ENCODE results near the gene ZNF446.

DNA sequence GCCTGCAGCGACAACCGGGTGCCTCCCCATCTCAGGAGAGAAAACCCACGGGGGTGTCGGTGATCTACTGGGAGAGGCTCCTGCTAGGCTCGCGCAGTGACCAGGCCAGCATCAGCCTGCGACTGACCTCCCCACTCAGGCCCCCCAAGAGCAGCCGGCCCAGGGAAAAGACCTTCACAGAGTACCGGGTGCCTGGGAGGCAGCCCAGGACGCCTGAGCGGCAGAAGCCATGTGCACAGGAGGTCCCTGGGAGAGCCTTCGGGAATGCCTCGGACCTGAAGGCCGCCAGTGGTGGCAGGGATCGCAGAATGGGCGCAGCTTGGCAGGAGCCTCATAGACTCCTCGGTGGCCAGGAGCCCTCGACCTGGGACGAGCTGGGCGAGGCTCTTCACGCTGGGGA is 20.8 kb upstream of the ZNF446 start:
- TF ChIP-seq, protein P1, sequence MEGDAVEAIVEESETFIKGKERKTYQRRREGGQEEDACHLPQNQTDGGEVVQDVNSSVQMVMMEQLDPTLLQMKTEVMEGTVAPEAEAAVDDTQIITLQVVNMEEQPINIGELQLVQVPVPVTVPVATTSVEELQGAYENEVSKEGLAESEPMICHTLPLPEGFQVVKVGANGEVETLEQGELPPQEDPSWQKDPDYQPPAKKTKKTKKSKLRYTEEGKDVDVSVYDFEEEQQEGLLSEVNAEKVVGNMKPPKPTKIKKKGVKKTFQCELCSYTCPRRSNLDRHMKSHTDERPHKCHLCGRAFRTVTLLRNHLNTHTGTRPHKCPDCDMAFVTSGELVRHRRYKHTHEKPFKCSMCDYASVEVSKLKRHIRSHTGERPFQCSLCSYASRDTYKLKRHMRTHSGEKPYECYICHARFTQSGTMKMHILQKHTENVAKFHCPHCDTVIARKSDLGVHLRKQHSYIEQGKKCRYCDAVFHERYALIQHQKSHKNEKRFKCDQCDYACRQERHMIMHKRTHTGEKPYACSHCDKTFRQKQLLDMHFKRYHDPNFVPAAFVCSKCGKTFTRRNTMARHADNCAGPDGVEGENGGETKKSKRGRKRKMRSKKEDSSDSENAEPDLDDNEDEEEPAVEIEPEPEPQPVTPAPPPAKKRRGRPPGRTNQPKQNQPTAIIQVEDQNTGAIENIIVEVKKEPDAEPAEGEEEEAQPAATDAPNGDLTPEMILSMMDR (conservative IDR thresholded peaks at IDR 0.05; ENCODE audit: low read length), result no peak
- TF ChIP-seq EZH2phosphoT487 (IDR thresholded peaks at IDR 0.05; ENCODE audit: borderline replicate concordance), result no peak
